T-helper 2 cell (primary cell): Measurements from ENCODE around the gene EIF4E1B.
"Not testable (repeated sequence)": the region's sequence is repeated elsewhere in the genome, so short reads cannot be mapped to it uniquely, and the experiment has no call there.

Source experiments
- DNase-seq, 5 experiments: peaks; one replicate each; pipeline versions ENCODE4 v3.0.0 to v3.0.0-alpha.2; 2012 to 2022
- total RNA-seq, 2 donors: gene quantifications; one replicate each; lab custom pipeline; 2026; lab: John Stamatoyannopoulos, UW

Gene EIF4E1B, protein sequence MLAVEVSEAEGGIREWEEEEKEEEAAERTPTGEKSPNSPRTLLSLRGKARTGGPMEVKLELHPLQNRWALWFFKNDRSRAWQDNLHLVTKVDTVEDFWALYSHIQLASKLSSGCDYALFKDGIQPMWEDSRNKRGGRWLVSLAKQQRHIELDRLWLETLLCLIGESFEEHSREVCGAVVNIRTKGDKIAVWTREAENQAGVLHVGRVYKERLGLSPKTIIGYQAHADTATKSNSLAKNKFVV
- total RNA-seq = 0 reads per million in 2 donors

DNA sequence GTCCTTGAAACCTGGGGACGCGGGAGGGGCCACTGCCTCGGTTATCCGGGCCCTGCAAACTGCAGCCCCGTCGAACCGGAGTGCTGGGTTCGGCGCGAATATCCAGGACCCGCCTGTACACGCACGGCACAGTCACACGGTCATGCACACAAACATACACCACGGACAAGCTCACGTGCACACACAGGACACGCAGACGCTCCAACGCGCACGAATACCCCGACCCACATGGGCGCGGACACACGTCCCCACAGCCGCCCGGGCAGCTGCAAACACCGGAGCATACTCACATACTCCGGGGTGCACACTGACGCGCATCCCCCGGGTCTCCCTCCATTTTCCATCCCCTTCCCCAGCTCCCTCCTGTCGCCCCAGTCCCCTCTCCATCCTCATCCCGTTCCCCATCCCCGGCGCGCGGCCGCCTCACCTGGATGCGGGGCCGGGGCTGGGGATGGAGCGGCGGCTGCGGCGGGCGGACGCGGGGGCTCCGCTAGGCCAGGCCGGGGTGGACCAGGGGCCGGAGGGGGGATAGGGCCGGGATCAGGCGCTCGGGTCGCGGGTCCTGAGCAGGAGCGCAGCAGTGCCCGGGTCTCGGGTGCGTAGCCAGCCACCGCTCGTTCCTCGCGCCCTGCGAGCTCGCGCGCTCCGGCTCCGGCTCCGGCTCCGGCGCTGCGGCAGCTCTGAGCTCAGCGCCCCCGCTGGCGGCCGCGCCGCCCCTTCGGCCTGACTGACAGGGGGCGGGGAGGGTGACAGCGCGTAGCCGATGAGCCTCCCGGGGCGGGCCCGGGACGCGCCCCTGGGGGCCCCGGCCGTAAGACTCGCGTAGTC lies at the start of gene EIF4E1B, which contains the start of gene SNCB:
Gene EIF4E1B (plus strand): TSS at position 823 of the 828 bp plus-strand sequence. CDS start 12,113 bp downstream, outside the sequence.
Gene SNCB (minus strand): TSS at position 682 of the 828 bp plus-strand sequence. CDS start 880 bp downstream, outside the sequence.
- DNase-seq = peak in 2 of 5 experiments; percentile 18 to 66

DNA sequence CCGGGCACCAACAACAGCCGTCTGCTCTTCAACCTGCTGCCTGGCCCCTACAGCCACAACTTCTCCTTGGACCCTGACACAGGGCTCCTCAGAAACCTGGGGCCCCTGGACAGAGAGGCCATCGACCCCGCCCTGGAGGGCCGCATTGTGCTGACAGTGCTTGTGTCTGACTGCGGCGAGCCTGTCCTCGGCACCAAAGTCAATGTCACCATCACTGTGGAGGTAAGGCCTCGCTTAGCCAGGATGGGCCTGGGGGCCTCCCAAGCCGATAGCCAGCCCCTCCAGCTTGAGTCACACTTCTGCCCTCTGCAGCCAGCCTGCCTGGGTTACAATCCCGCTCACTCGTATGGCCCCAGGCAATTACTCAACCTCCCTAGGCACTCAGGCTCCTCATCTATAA lies 49.1 kb upstream of the EIF4E1B start:
- no peak for DNase-seq

DNA sequence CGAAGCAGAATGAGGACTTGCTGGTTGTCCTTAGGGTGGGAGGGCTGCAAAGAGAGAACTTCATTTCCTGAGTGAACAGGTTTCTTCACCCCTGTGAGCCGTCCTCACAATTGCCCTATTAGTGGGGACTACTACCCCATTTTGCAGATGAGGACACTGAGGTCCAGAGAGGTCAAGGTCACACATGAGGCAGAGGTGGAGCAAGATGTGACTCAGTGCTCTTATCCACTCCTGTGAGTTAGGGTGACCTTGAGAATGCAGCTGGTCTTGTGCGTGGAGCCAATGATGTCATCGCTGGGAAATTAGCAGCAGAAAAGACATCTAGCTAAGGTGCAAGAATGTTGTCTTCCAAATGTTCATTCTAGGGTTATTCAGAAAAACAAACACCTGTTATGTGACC lies 47.4 kb upstream of the EIF4E1B start:
- no peak for DNase-seq

DNA sequence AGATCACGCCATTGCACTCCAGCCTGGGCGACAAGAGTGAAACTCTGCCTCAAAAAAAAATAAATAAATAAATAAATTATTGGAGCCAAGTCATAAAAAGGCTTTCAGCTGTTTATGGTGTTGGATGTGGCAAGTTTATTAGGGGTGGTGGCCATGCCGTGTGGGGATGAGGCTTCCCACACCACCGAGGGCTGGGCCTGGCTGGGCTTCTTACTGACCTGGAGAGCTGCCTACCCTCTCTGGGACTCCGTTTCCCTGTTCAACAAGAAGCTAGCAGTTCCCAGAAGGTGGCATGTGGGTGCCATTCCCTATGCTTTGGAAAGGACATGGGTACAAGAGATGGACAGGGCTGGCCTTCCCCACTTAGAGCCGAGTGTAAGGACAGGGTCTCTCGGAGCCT lies 43.1 kb upstream of the EIF4E1B start:
- DNase-seq = no peak

DNA sequence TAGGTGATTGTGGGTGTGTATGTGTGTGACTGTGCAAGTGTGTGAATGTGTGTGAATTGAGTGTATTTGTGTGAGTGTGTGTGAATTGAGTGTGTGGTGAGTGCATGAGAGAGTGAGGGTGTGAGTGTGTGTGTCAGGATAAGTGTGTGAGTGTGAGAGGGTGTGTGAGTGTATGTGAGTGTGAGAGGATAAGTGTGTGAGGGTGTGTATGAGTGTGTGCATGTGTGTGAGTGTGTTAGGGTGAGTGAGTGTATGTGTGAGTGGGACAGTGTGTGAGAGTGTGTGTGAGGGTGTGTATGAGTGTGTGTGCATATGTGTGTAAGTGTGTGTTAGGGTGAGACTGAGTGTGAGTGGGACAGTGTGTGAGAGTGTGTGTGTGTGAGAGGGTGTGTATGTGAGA lies 42.2 kb upstream of the EIF4E1B start:
- no peak for DNase-seq

DNA sequence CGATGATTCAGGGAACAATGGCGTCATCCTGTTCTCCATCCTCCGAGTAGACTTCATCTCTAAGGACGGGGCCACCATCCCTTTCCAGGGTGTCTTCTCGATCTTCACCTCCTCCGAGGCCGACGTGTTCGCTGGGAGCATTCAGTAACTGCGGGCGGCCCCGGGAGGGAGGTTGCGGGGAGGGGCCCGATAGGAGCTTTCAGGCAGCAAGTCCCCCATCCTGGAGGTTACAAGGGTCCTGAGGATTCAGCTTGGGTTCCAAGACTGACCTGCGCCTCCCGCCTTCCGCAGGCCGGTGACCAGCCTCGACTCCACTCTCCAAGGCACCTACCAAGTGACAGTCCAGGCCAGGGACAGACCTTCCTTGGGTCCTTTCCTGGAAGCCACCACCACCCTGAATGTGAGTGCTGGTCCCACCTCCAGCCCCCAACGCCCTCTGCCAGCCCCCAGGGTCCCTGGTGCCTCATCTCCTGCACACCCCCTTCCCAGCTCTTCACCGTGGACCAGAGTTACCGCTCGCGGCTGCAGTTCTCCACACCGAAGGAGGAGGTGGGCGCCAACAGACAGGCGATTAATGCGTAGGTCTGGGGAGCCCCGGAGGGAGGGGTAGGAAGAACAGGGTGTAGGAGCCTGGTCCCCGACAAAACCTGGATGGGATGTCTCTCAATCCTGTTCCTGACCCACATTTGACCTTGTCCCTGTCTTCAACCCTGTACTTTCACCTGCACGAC lies 41.3 kb upstream of the EIF4E1B start:
- no peak for DNase-seq

DNA sequence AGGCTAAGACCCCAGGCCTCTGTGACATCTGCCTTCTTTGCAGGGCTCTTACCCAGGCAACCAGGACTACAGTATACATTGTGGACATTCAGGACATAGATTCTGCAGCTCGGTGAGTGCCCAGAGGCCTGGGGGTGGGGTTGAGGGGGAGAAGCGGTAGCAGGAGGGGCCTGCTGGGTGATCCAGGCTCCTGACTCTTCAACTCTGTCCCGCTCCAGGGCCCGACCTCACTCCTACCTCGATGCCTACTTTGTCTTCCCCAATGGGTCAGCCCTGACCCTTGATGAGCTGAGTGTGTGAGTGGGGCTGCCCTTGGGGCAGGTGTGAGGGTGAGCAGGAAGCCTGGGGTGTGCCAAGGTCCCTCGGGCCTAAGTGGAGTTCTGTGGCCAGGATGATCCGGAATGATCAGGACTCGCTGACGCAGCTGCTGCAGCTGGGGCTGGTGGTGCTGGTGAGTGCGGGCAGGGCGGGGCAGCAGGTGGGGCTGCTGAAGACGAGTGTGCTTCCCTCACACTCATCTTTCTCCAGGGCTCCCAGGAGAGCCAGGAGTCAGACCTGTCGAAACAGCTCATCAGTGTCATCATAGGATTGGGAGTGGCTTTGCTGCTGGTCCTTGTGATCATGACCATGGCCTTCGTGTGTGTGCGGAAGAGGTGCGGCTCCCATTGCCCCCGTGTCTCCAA lies 40.3 kb upstream of the EIF4E1B start:
- no peak for DNase-seq

DNA sequence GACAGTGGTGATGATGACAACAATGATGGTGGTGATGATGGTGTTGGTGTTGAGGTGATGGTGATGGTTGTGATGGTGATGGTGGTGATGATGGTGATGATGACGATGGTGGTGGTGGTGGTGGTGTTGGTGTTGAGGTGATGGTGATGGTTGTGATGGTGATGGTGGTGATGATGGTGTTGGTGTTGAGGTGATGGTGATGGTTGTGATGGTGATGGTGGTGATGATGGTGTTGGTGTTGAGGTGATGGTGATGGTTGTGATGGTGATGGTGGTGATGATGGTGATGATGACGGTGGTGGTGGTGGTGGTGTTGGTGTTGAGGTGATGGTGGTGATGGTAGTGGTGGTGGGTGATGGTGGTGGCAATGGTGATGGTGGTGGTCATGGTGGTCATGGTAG lies 38.8 kb upstream of the EIF4E1B start:
- DNase-seq = not testable (repeated sequence)

DNA sequence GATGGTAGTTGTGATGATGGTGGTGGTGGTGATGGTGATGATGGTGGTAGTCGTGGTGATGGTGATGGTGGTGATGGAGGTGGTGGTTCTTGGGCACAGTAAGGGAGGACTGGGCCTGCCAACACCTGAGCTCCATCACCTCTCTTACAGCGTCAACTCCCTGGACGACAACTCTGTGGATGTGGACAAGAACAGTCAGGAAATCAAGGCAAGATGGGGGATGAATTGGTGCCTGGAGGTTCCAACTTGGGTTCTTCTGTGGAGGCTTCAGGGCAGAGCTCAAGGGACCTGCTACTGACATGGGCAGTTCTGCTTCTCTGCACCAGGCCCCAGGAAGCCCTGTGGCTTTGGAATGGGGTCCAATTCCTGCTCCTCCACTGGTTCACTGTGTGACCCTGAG lies 37.9 kb upstream of the EIF4E1B start:
- DNase-seq = no peak

DNA sequence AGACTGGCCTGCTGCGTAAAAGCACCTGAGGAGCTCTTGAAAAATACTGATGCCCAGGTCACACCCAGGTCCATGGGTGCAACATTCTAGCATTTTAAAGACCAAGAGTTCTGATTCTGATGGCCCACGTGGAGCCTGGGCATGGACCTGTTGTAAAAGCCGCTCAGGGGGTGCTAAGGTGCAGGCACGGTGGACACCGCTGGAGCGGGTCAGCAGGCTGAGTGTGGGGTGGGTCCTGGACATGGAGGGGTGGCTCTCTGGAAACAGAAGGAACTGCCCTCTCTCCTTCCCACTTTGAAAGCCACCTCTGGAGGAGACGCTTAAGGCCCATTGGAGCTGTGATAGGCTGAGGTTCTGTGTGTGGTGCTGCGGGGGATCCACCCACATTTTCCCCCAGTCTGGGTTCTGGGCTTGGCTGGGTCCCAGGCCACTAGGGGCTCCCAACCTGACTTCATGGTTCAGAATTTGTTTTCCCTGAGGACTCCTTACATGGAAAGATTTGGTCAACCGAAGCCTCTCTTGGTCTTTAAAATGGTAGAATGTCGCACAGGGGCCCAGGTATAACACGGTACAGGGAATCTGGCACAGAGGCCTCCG lies 37.1 kb upstream of the EIF4E1B start:
- no peak for DNase-seq

DNA sequence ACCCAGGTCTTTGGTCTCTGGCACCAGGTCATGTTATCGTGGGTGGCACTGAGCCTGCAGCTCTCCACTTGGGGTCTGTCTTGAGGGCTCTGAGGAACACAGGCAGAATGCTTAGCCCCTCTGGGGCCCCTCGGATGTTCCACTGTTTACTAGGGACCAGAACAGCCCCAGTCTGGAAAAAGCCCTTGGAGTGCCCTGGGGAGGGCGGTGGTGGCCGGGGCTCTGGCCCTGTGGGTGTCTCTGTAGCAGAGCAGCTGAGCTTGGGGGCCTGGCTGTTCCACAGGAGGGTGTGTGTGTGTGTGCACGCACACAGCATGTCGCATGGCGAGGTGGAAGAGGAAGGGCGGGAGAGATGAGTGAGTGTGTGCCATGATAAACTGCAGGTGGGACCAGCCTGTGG lies 35.9 kb upstream of the EIF4E1B start:
- no peak for DNase-seq

DNA sequence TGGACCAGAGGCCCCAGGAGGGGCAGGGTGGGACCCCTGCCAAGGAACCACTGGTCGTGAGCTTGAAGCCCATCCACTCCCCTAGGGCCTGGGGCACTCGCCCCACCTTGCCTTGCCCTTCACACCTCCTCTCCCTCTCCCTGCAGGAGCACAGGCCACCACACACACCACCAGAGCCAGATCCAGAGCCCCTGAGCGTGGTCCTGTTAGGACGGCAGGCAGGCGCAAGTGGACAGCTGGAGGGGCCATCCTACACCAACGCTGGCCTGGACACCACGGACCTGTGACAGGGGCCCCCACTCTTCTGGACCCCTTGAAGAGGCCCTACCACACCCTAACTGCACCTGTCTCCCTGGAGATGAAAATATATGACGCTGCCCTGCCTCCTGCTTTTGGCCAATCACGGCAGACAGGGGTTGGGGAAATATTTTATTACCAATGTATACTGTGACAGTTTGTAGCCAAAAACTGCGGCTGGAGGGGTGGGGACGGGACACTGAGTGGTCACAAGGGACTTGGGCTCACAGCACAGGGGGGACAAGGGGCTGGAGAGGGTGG lies 35.0 kb upstream of the EIF4E1B start:
- DNase-seq = no peak

DNA sequence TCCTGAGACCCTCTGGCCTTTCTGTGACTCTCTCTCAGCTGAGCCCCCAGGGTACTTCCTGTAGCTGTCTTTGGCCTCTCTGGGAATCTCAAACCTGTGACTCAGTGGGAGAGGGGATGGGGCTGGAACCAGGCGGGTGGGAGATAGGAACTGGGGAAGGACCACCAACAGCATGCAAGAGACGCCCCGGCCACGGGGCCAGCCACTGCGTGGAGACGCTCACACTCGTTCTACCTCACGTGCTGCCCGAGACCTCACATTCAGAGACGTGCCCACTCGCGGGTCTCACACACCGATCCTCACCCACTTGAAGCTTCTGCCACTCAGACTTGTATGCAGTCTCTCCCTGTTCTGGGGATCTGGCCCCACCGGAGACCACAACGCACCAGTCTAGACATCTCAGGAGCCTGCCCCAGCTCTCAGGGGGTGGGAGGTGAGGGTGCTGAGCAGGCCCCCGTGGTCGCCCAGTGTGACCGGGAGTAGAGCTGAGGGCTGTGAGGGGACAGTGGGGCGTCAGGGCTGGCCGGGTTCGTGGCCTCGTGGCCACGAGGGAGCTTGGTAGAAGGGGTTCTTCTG lies 34.3 kb upstream of the EIF4E1B start:
- DNase-seq = no peak

DNA sequence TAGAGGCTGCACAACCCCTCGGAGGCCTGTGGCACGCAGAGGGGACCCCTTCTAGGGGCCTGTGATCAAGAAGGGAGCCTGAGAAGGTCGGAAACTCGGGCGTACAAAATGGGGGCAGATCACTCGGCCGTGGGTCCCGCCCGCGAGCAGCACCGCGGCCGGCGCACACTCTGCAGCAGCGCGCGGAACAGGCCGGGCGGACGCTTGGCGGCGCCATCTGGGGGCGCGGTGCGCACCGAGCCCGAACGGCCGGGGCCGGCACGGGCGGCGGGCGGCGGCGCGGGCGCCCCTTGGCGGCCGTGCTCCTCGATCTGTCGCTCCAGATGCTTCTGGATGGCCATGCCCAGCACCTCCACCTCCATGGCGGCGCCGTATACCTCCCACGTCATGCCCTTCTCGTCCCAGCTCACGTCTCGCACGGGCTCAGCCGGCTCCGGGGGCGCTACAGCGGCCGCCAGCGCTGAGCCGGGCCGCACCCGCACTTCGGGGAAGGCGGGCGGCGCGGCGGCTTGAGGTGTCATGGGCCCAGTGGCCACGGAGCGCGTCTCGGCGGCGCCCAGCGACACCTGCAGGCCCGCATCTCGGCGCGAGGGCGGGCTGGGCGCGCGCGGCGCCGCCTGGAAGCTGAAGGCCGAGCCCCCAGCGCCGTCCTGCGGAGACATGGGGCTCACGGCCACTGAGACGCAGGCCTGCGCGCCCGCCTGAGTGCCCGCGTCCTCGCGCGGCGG lies 33.6 kb upstream of the EIF4E1B start:
- peak; percentile 32 to 77 (median 60) for DNase-seq

DNA sequence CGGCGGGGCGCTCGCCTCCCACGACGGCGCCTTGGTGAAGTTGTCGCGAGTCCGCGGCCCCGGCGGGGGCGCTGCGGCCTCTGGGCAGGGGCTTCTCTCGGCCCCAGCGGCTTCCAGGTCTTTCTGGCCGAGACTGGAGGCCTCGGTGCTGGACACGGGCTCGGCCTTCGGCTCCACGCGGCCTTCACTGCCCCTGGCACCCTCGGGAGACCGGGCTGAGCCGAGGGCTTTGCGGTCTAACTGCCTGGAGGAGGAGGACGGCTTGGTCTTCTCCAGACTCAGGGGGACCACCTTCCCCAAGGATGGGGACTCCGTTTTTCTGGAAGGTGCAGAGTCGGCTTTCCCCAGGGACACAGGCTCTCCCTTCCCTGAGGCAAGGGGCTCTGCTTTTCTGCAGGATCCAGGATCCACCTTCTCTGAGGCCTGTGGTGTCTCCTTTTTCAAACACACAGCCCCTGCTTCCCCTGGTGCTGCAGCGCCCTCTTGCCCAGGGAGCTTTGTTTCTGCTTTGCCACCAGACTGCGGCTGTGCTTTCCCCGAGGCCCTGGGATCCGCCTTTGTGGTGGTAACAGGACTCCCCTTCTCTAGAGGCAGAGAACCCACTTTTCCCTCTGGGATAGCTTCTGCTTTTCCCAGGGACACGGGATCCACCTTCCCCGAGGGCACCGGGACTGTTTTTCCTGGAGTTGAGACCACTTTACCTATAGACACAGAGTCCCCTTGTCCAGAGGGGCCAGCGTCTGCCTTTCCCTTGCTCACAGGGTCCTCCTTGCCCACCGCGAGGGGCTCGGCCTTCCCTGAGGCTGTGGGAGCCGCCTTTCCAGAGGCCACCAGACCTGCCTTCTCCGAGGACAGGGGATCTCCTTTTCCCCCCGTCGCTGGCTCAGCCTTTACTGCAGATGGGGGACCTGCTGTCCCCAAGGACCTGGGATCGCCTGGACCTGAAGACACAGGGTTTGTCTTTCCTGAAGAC lies 32.8 kb upstream of the EIF4E1B start:
- peak in 1 of 5 experiments; percentile 29 for DNase-seq

DNA sequence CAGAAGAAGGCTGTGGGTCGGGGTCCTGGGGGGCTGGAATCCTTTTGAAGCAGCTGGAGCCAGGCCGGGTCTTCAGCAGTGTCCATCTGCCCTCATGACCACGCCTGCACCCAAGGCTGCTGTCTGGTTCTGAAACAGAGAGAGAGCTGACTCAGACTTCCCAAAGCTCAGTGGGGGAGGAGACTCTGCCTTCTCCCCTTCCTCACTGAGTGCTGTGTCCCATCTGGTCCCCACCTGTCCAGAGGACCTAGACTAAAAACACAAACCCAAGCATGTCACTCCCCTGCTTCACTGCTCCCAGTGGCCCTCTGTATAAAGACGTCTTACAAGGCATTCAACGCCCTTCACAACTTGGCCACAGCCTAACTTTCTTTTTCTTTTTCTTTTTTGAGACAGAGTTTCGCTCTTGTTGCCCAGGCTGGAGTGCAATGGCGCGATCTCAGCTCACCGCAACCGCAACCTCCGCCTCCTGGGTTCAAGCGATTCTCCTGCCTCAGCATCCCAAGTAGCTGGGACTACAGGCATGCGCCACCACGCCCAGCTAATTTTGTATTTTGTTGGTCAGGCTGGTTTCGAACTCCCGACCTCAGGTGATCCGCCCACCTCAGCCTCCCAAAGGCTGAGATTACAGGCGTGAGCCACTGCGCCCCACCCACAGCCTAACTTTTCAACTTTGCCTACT lies 30.6 kb upstream of the EIF4E1B start:
- not testable (repeated sequence) for DNase-seq

DNA sequence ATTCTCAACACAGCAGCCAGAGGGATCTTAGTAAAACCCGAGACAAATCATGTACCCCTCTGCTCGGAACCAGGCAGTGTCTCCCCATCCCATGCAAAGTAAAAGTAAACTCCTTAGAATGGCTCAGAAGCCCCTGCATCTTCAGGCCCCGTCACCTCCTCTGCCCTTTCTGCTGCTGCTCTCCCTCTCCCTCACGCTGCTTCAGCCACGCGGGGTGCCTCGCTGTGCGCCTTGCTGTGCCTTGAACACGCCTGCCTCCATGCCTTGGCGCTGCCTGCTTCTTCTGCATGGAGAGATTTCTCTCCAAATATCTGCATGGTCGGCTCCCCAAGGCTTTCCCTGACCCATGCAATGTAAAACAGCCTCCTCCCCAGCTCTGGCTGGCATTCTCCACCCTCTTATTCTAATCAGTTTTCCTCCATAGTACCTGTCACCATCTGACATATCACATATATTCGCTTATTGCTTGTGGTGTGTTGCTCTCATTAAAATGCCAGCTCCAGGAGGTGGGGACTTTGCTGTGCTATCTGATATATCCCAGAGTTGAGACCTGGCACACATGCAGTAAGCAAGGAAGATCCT lies 28.5 kb upstream of the EIF4E1B start:
- no peak for DNase-seq

DNA sequence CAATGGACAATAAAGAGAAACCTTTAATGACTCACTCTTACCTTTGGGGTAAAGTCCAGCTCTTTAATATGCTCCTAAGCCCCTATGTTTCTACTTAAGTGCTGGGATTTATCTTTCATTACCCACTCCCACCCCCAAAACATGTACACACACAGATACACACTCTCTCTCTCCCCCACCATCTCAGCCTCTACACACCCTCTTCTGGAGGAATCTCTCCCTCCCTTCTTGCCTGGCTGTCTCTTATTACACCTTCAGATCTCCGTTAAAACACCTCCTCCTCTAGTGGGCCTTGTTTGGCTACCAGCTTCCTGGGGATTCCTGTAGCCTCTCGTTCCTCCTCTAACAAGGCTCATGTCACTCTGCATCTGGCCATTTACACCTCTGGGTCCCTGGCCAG lies 27.4 kb upstream of the EIF4E1B start:
- DNase-seq = no peak

DNA sequence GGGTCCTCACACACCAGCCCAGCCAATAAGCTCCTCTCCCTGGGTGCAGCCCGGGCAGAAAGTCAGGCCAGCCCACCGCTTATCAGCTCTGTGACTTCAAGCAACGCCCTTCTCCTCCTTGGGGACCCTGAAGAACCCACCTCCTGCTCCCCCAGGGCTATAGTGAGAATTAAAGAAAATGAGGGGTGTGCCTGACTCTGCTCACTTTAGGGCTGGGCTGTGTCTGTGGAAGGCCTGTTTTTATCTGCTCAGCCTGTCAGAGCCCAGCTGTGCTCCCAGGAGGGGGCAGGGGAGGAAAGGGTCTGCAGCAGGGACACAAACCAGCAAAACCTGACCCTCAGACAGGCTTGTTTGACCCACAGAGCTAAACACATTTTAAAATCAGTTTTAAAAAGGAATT lies 24.4 kb upstream of the EIF4E1B start:
- DNase-seq = no peak
